Measurements from ENCODE around the gene ZNF292.
"Not testable (repeated sequence)": the region's sequence is repeated elsewhere in the genome, so short reads cannot be mapped to it uniquely, and the experiment has no call there.

Gene ZNF292

GRCh38 chr6:87150406-87150805 is 5.0 kb upstream of the ZNF292 start:
- H3K27me3 Mint-ChIP-seq, result no peaks in the 10 kb centered on the region
- peaks cover 0 to 2% of the 10 kb centered on the region in 2 donors for H3K36me3 Mint-ChIP-seq
- no peak for DNase-seq
- H3K27ac Mint-ChIP-seq, result no peak overlapping the region
- no peaks in the 10 kb centered on the region for H3K9me3 Mint-ChIP-seq
- no peak for ATAC-seq (replicated peaks)
- no peak overlapping the region for H3K4me3 Mint-ChIP-seq
- H3K4me1 Mint-ChIP-seq, result peaks cover 9 to 25% of the 10 kb centered on the region in 2 donors

- ATAC-seq (replicated peaks) (no peak), DNase-seq (no peak)
- peak overlapping the region; percentile 99 for H3K27ac Mint-ChIP-seq
- H3K27me3 Mint-ChIP-seq, result no peaks in the 10 kb centered on the region
- H3K4me1 Mint-ChIP-seq, result peaks cover 10 to 27% of the 10 kb centered on the region in 2 donors
- peaks cover 2 to 7% of the 10 kb centered on the region in 2 donors for H3K36me3 Mint-ChIP-seq
- H3K9me3 Mint-ChIP-seq, result no peaks in the 10 kb centered on the region
- H3K4me3 Mint-ChIP-seq, result peak overlapping the region; percentile 92 to 96
Measured at GRCh38 chr6:87151471-87151780, 3.9 kb upstream of the ZNF292 start.

- peak; percentile 73 for DNase-seq
- Mint-ChIP-seq H3K4me1 (peaks cover 14 to 32% of the 10 kb centered on the region in 2 donors), H3K9me3 (no peaks in the 10 kb centered on the region), H3K36me3 (peaks cover 5 to 11% of the 10 kb centered on the region in 2 donors), H3K4me3 (peak overlapping the region; percentile 92 to 96), H3K27me3 (no peaks in the 10 kb centered on the region), H3K27ac (peak overlapping the region; percentile 99)
- ATAC-seq (replicated peaks), result peak; percentile 46 to 58
Measured at GRCh38 chr6:87151781-87152525, 3.4 kb upstream of the ZNF292 start.

GRCh38 chr6:87152526-87152955 is 2.8 kb upstream of the ZNF292 start:
- no peak for ATAC-seq (replicated peaks)
- no peak for DNase-seq
- H3K27ac Mint-ChIP-seq, result peak overlapping the region; percentile 99
- peak overlapping the region; percentile 92 to 96 for H3K4me3 Mint-ChIP-seq
- no peaks in the 10 kb centered on the region for H3K9me3 Mint-ChIP-seq
- no peaks in the 10 kb centered on the region for H3K27me3 Mint-ChIP-seq
- peaks cover 14 to 33% of the 10 kb centered on the region in 2 donors for H3K4me1 Mint-ChIP-seq
- H3K36me3 Mint-ChIP-seq, result peaks cover 5 to 11% of the 10 kb centered on the region in 2 donors

DNA sequence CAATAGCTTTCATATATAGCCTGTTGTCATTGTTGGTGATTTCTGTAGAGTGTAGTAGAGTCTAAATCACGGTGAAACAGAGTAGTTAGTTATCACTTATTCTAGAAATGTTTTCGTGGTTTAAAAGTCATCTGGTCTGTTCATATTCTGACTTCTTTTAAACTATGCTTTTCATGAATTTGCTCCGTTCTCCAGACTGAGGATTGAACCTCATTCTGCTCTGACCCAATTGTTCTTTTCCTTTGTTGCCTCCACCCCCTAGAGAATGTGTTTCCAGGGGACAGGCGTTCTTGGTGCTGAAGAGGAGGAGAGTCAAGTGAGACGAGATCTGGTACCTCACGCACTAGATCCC is 748 bp upstream of the ZNF292 start:
- peak overlapping the region; percentile 85 to 86 for H3K4me3 Mint-ChIP-seq
- no peak for ATAC-seq (replicated peaks)
- peaks cover 9 to 17% of the 10 kb centered on the region in 2 donors for H3K36me3 Mint-ChIP-seq
- peak overlapping the region; percentile 98 for H3K27ac Mint-ChIP-seq
- no peaks in the 10 kb centered on the region for H3K27me3 Mint-ChIP-seq
- no peak for DNase-seq
- H3K9me3 Mint-ChIP-seq, result no peaks in the 10 kb centered on the region
- H3K4me1 Mint-ChIP-seq, result peaks cover 14 to 41% of the 10 kb centered on the region in 2 donors

- DNase-seq (peak; percentile 29), ATAC-seq (replicated peaks) (peak in 1 of 2 donors; percentile 0)
- no peaks in the 10 kb centered on the region for H3K9me3 Mint-ChIP-seq
- H3K4me3 Mint-ChIP-seq, result peak overlapping the region; percentile 85 to 86
- no peaks in the 10 kb centered on the region for H3K27me3 Mint-ChIP-seq
- peaks cover 12 to 21% of the 10 kb centered on the region in 2 donors for H3K36me3 Mint-ChIP-seq
- H3K27ac Mint-ChIP-seq, result peak overlapping the region; percentile 98
- peaks cover 18 to 47% of the 10 kb centered on the region in 2 donors for H3K4me1 Mint-ChIP-seq
Measured at GRCh38 chr6:87155842-87156815, 764 bp downstream of the ZNF292 start.

- H3K27ac Mint-ChIP-seq; DNase-seq; H3K27me3 Mint-ChIP-seq; ATAC-seq (replicated peaks); H3K9me3 Mint-ChIP-seq: not testable (repeated sequence)
- Mint-ChIP-seq H3K4me3 (peak overlapping the region in 1 of 2 donors; percentile 16), H3K36me3 (peaks cover 12 to 21% of the 10 kb centered on the region in 2 donors), H3K4me1 (peaks cover 19 to 52% of the 10 kb centered on the region in 2 donors)
Measured at GRCh38 chr6:87157596-87157995, 2.2 kb downstream of the ZNF292 start.

DNA sequence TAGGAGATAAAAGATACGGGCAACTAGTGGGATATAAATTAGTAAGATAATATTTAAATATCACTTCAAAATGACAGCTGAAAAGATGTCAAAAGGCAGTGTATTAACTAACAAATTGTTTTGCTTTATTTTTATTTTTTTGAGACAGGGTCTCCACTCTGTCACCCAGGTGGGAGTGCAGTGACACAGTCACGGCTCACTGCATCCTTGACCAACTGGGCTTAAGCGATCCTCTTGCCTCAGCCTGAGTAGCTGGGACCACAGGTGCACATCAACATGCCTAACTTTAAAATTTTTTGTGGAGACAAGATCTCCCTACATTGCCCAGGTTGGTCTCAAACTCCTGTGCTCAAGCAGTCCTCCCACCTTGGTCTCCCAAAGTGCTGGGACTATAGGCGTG is 5.9 kb downstream of the ZNF292 start:
- no peaks in the 10 kb centered on the region for H3K27me3 Mint-ChIP-seq
- no peak overlapping the region for H3K27ac Mint-ChIP-seq
- ATAC-seq (replicated peaks) (no peak), DNase-seq (no peak)
- no peaks in the 10 kb centered on the region for H3K9me3 Mint-ChIP-seq
- H3K4me3 Mint-ChIP-seq, result no peak overlapping the region
- H3K4me1 Mint-ChIP-seq, result peaks cover 32 to 55% of the 10 kb centered on the region in 2 donors
- peaks cover 12 to 24% of the 10 kb centered on the region in 2 donors for H3K36me3 Mint-ChIP-seq

GRCh38 chr6:87164004-87164403 is 8.6 kb downstream of the ZNF292 start:
- Mint-ChIP-seq H3K9me3 (no peaks in the 10 kb centered on the region), H3K4me3 (no peak overlapping the region), H3K27ac (no peak overlapping the region), H3K4me1 (peaks cover 31 to 47% of the 10 kb centered on the region in 2 donors), H3K27me3 (no peaks in the 10 kb centered on the region), H3K36me3 (peaks cover 6 to 13% of the 10 kb centered on the region in 2 donors)
- DNase-seq (no peak), ATAC-seq (replicated peaks) (peak in 1 of 2 donors; percentile 34)

DNA sequence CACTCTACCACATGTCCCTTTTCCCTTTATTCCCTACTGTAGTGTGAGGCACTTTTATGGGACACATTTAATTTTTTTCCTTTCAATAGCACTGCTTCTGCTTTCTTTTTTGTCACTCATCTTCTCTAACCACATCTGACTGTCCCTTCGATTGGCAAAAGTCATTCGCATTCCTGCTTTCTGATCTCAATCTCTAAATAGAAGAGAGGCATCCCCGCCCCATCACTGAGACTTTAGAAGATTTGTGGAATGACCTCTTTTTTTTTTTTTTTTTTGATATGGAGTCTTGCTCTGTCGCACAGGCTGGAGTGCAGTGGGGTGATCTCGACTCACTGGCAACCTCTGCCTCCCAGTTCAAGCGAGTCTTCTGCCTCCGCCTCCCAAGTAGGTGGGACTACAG is 9.1 kb downstream of the ZNF292 start:
- no peaks in the 10 kb centered on the region for H3K27me3 Mint-ChIP-seq
- no peak overlapping the region for H3K4me3 Mint-ChIP-seq
- H3K36me3 Mint-ChIP-seq, result peaks cover 5 to 12% of the 10 kb centered on the region in 2 donors
- no peak for DNase-seq
- H3K4me1 Mint-ChIP-seq, result peaks cover 31 to 52% of the 10 kb centered on the region in 2 donors
- H3K9me3 Mint-ChIP-seq, result no peaks in the 10 kb centered on the region
- H3K27ac Mint-ChIP-seq, result no peak overlapping the region
- ATAC-seq (replicated peaks), result no peak

DNA sequence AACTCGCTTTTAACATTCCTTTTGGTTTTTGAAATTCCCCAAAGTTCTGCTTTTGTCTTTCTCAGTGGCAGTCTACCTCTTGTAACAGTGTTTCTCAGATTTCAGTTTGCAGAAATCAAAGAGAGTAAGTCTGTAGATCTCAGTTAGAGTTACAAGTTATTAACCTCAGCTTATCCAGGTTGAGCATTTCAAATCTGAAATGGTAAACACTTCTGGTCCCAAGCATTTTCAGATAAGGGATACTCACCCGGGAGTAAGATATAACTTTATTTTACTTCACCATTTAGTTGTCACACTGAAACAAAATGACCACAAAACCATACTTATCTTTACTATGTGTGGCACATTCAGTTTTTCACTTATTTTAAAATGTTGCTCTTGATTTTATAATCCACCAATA is 9.8 kb downstream of the ZNF292 start:
- Mint-ChIP-seq H3K4me1 (peaks cover 28 to 49% of the 10 kb centered on the region in 2 donors), H3K36me3 (peaks cover 3 to 10% of the 10 kb centered on the region in 2 donors), H3K4me3 (no peak overlapping the region), H3K27me3 (no peaks in the 10 kb centered on the region), H3K27ac (no peak overlapping the region), H3K9me3 (no peaks in the 10 kb centered on the region)
- no peak for DNase-seq
- no peak for ATAC-seq (replicated peaks)

DNA sequence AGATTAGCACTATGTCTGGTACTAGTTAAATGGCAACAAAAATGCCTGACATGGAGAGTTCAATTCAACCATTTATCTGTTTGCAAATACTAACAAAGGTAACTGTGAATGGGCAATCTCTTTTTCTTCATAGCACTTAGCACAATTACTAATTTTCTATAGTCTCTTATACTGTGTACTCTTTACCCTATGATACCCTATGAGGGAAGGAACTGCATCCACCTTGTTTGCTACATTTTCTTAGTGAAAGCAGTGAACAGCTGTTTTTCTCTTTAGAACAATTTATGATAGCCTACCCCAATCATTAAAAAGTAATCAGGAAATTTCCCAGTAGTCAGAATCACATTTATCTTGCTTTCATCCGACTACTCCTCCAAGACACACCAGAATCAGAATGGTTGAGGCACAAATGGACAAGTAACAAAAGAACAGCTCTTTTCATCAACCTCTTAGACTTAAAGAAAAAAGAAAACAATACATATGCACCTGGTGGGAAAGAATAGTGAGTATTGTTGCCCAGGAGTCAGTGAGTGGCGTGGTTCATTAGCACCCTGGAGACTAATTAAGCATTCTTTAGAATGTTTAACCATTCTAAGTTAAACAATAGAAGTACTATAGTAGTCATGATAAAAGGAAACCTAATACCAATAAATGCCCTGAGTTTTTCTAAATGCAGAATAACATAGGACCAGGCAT is 16.7 kb downstream of the ZNF292 start:
- H3K27ac Mint-ChIP-seq, result no peak overlapping the region

DNA sequence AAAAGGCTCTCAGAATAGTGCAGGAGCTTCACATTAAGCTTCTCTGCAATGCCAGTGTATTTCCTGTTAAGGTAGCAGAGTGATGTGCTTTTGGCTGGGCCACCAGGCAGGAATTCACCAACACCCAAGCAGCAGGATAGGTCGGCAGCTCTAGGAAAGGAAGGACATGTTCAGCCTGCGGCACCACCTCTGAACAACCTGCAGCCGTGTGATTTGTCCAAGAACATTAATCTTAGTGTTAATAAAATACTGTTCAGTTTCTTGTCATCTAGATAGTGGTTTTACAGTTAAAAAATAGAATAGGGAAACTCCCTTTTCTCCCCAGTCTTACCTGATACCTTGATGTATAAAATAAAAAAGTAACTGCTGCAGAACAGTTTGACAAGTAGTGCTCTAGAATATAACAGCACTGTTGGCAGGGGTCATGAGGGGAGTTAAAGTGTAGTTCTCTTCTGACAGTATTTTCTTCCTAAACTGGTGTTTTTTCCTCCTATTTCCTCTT is 18.8 kb downstream of the ZNF292 start:
- Mint-ChIP-seq H3K4me1 (peaks cover 39 to 74% of the 10 kb centered on the region in 2 donors), H3K4me3 (peak overlapping the region; percentile 46 to 50), H3K36me3 (peaks cover 23 to 38% of the 10 kb centered on the region in 2 donors), H3K27ac (peak overlapping the region; percentile 75), H3K27me3 (no peaks in the 10 kb centered on the region), H3K9me3 (peaks cover 7 to 8% of the 10 kb centered on the region in 2 donors)
- peak; percentile 61 to 74 for ATAC-seq (replicated peaks)
- no peak for DNase-seq

More for the DNA sequence above, 16.7 kb downstream of the ZNF292 start:
- DNase-seq (no peak), ATAC-seq (replicated peaks) (no peak)
- no peak overlapping the region for H3K4me3 Mint-ChIP-seq
- H3K9me3 Mint-ChIP-seq, result peaks cover 1 to 3% of the 10 kb centered on the region in 2 donors
- H3K27me3 Mint-ChIP-seq, result no peaks in the 10 kb centered on the region
- H3K4me1 Mint-ChIP-seq, result peaks cover 33 to 56% of the 10 kb centered on the region in 2 donors
- H3K36me3 Mint-ChIP-seq, result peaks cover 14 to 26% of the 10 kb centered on the region in 2 donors

GRCh38 chr6:87176493-87176892 is 21.1 kb downstream of the ZNF292 start:
- no peak for ATAC-seq (replicated peaks)
- Mint-ChIP-seq H3K4me3 (no peak overlapping the region), H3K27me3 (no peaks in the 10 kb centered on the region), H3K27ac (peak overlapping the region; percentile 53), H3K9me3 (peaks cover 7 to 8% of the 10 kb centered on the region in 2 donors), H3K4me1 (peaks cover 54 to 93% of the 10 kb centered on the region in 2 donors), H3K36me3 (peaks cover 38 to 55% of the 10 kb centered on the region in 2 donors)
- no peak for DNase-seq

Measured in stimulated activated naive B cell treated with anti-CD40 and anti-IgM and Interleukin-4, amounts not matched to agents 10 μg/mL and 1 μg/mL and 100 μg/mL, for 72 hours (primary cell).